ENCODE measurements around the gene EEFSEC. TPM values are rescaled to one million over a fixed set of nuclear protein-coding genes. Genes with fewer than 3 reads are reported as not detected.

EEFSEC gene
- total RNA-seq, 2 donors from 2014 or later: 3.4 to 20.3 TPM

DNA sequence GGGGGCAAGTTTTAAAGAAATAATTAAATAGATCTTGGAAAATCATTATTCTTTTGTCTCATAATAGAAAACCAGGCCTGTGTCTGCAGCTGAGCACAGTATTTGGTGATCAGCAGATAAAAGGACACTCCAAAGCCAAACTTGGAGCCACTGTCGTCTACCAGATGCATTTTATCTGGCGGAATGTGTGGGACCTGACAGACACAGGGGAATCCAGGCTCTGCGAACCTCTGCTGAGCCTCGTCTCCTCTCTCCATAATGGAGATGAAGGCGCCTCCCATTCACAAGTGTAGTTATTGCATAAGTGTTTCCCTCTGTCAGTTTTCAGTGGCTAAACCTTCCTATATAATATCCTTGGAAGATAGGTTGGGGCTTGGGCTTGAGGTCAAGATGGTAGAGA, 42.1 kb downstream of the EEFSEC start:
- ATAC-seq (no peak), DNase-seq (ENCODE audit: low spot score in 2 of 2) (no peak)
- Mint-ChIP-seq H3K9me3 (no peaks in the 10 kb centered on the region), H3K27ac (no peak overlapping the region), H3K36me3 (peaks cover 0 to 1% of the 10 kb centered on the region in 2 donors)

DNA sequence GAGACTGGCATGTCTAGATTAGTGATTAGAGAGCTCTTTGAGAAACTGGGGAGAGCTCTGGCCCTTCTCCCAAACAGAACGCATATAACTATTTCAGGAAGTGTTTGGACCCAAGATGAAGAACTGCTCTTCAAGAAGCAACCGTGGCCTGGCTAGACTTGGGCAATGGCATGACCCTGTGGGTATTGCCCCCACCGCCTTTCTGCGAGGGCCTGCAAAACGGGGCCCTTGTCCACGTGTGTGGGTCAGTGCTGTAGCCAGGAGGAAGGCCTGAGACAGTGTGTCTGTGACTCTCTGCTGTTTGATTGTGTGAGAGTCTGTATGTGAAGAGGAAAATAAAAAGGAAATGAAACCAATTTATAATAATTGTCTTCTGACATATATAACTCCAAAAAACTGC, 42.5 kb downstream of the EEFSEC start:
- H3K9me3 Mint-ChIP-seq: no peaks in the 10 kb centered on the region
- no peak overlapping the region for H3K27ac Mint-ChIP-seq
- peaks cover 0 to 4% of the 10 kb centered on the region in 2 donors for H3K36me3 Mint-ChIP-seq
- ATAC-seq: no peak
- DNase-seq (ENCODE audit: low spot score in 2 of 2): no peak

DNA sequence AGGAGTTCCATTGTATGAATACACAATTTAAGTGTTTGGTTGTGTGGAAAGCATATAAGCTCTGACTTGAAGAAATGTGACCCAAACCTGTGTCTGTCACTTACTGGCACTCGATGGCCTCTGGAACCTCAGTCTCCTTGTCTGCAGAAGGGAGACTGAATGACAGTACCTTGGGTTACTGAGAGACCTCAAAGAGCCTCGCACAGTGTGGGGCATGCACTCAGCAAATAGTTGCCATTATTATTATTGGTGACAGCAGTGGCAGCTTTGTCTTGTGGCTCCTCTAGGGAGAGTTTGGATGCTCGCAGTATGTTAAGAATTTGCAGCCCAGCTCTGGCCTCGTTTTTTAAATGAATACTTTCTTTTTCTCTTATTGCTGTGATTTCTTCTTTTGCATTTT, 43.4 kb downstream of the EEFSEC start:
- ATAC-seq (no peak), DNase-seq (ENCODE audit: low spot score in 2 of 2) (no peak)
- H3K27ac Mint-ChIP-seq: no peak overlapping the region
- peaks cover 0 to 4% of the 10 kb centered on the region in 2 donors for H3K36me3 Mint-ChIP-seq
- H3K9me3 Mint-ChIP-seq: no peaks in the 10 kb centered on the region

DNA sequence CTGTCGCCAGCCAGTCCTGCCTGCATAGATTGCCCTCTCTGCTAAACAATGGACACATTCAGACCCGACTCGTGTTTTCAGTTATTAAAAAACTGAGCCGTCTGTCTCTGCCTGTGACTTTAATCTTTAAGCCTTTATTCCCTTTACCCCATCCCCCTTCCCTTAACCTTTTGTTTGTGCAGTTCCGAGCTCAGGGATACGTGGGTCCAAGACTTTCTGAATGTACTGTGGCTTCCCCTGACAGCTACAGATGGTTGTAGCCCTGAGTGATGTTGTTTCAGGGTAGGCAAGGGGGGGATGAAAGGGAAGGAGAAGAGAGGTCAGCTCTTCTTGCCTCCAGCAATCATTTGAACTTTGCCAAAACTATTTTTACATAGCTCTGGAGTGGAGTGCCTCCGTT, 44.6 kb downstream of the EEFSEC start:
- DNase-seq (ENCODE audit: low spot score in 2 of 2): no peak
- H3K9me3 Mint-ChIP-seq: no peaks in the 10 kb centered on the region
- ATAC-seq: no peak
- peak overlapping the region in 1 of 2 donors; percentile 65 for H3K27ac Mint-ChIP-seq
- H3K36me3 Mint-ChIP-seq: peaks cover 0 to 4% of the 10 kb centered on the region in 2 donors

DNA sequence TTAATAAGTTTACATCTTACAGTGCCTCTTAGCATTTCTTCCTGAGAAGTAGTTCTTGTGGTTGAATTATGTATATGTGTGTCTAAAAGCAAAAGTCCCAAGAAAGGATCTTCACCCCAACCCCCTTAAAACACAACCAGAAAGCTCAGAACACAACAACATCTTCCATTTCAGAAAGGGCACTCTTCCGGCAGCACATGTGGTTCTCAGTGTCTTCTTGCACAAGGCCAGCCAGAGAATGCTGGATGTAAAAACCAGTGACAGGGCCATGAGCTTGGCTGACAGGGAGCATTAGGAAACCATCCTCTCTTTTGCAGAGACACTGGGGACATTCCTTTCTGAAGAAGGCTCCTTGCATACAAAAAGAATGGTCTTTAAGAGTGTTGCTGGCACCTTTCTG, 45.0 kb downstream of the EEFSEC start:
- peaks cover 0 to 8% of the 10 kb centered on the region in 2 donors for H3K36me3 Mint-ChIP-seq
- H3K27ac Mint-ChIP-seq: peak overlapping the region in 1 of 2 donors; percentile 65
- DNase-seq (ENCODE audit: low spot score in 2 of 2) (no peak), ATAC-seq (no peak)
- H3K9me3 Mint-ChIP-seq: no peaks in the 10 kb centered on the region

DNA sequence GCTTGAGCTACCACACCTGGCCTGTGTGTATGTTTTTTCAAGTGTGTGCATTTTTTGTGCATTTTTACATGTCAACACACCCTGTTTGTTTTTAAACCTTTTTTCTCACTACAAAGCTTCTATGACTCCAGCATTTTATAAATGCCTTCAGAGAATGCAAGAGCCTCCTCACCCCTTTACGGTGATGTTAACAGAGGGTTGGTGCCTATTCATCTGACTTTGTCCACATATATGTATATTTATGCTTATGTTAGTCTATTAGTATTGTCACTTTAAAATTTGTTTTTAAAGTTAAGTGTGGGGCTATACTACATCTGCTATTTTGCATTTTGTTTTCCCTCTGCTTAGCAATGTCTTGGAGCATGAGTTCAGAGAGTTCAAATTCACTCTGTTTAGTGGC, 45.8 kb downstream of the EEFSEC start:
- ATAC-seq: no peak
- H3K36me3 Mint-ChIP-seq: peaks cover 0 to 8% of the 10 kb centered on the region in 2 donors
- H3K27ac Mint-ChIP-seq: no peak overlapping the region
- H3K9me3 Mint-ChIP-seq: no peaks in the 10 kb centered on the region
- DNase-seq (ENCODE audit: low spot score in 2 of 2): no peak

DNA sequence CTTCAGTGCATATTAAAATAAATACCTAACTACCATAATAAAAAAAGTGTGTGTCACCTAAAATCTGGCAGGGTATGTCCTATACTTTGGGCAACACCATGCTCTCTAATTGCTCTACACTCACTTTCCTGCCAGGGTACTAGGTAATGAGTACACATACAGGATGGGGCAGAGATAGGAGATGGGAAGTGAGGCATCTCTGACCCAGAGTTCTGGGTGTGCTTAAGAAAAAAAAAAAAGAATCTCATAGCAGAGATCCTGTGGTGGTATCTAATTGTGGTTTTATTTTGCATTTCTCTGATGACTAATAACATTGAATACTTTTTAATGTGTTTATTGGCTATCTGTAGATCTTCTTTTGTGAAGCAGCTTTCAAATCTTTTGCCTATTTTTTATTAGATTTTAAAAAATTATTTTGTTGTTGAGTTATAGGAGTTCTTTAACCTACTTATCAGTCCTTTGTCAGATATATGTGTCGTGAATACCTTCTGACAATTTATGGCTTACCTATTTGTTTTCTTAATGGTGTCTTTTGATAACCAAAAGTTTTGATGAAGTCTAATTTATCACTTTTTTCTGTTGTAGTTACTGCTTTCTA, 48.0 kb downstream of the EEFSEC start:
- Mint-ChIP-seq H3K36me3 (peaks cover 0 to 8% of the 10 kb centered on the region in 2 donors), H3K27ac (no peak overlapping the region), H3K9me3 (no peaks in the 10 kb centered on the region)
- DNase-seq (ENCODE audit: low spot score in 2 of 2) (no peak), ATAC-seq (no peak)

DNA sequence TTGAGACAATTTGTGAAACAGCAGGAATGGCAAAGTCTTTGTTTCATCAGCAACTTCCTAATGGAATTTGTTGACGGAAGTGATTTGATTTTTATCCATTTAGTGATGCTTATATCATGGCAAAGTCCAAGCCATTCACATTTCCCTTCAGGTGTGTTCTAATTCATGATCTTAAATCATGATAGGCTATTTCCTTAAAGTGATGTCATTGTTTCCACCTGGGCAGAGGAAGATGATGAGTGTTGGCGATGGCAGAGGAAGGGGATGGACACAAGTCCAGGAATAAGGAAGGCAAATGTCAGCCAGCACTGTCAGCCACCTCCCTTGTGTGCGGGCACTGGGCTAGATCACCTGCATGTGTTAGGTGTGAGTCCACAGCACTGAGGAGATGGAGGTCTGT, 49.9 kb downstream of the EEFSEC start:
- H3K36me3 Mint-ChIP-seq: peaks cover 0 to 8% of the 10 kb centered on the region in 2 donors
- H3K27ac Mint-ChIP-seq: no peak overlapping the region
- DNase-seq (ENCODE audit: low spot score in 2 of 2) (no peak), ATAC-seq (no peak)
- H3K9me3 Mint-ChIP-seq: no peaks in the 10 kb centered on the region

DNA sequence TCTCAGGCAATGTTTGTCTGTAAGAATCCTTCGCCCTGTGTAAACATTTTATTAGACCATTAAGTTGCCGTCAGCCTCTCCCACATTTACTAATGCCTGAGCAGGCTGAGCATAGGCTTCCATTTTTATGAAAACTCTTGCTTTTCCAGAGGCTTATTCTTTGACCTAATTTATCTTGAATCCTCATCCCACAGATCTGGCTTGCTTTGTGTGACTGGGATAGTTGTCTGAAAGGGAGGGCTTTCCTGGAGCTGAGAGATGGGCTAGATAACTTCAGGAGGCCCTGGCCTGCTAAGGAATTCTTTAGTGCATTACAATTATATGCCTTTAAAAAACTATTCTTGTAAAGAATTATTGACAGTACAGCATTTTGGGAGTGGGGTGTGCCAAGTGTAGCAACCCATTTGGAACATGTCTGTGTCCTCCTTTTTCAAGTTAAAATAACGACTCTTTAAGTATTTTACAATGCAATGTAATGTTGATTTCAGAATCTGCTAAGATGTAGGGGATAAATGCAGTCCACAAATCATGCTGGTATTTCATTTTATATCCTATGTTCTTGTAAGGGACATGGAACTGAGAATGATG, 52.4 kb downstream of the EEFSEC start:
- no peak for DNase-seq (ENCODE audit: low spot score in 2 of 2)
- H3K27ac Mint-ChIP-seq: no peak overlapping the region
- H3K36me3 Mint-ChIP-seq: peaks cover 0 to 4% of the 10 kb centered on the region in 2 donors
- no peak for ATAC-seq
- H3K9me3 Mint-ChIP-seq: no peaks in the 10 kb centered on the region

DNA sequence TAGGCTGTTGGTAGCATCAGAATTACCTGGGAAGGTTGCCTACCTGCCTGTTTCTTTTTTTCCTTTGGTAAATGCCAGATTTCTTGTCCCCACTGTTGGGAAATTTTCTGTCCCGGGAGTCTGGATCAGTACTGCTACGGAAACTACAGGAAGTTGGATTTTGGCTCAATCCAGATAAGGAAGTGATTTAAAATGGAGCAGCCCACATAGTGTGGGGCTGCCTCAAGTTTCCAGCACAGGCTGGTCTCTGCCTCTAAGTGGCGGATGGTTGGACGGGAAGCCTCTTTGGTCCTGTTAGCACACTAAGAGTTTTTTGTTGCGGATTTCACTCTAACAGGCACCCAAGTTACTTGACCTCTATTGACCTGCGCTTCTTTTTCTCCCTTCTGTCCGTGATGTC, 54.7 kb downstream of the EEFSEC start:
- ATAC-seq (no peak), DNase-seq (ENCODE audit: low spot score in 2 of 2) (no peak)
- Mint-ChIP-seq H3K27ac (no peak overlapping the region), H3K36me3 (peaks cover 0 to 3% of the 10 kb centered on the region in 2 donors), H3K9me3 (no peaks in the 10 kb centered on the region)

DNA sequence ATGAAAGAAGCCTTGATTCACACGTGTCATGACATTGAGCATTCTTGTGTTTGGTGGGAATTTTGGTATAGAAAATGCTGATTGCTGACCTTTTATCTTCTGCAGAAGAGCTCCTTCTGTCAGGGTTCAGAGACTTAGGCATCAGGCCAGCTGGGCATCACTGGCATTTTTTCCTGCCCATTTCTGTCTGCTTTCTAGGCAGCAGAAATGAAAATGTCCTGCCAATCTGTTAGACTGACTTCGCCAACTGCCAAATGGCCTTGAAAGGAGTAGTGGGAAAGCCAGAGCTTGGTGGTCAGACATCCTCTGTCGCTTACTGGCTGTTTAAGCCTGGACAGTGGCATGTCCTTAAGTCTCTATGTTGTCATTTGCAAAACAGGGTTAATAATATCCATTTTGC, 57.4 kb downstream of the EEFSEC start:
- no peaks in the 10 kb centered on the region for H3K9me3 Mint-ChIP-seq
- no peak overlapping the region for H3K27ac Mint-ChIP-seq
- no peaks in the 10 kb centered on the region for H3K36me3 Mint-ChIP-seq
- ATAC-seq (no peak), DNase-seq (ENCODE audit: low spot score in 2 of 2) (no peak)

DNA sequence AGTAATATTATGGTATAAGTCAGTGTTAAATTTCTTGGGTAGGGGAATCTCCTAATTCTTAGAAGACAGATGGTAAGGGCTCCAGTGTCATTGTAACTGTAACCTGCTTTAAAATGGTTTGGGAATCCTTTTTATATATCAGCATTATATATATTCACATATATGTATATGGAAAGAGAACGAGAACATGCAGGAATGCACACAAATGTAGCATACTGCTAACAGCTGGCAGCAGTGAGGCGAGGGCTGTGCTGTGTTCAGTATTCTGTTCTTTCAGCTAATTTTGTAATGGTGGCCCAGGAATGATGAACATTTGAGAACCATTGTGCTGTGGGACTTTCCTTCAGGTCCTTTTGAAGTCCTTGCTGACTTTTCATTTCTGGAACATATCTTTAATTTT, 60.8 kb downstream of the EEFSEC start:
- DNase-seq (ENCODE audit: low spot score in 2 of 2) (no peak), ATAC-seq (no peak)
- H3K9me3 Mint-ChIP-seq: no peaks in the 10 kb centered on the region
- H3K36me3 Mint-ChIP-seq: peaks cover 0 to 7% of the 10 kb centered on the region in 2 donors
- no peak overlapping the region for H3K27ac Mint-ChIP-seq

DNA sequence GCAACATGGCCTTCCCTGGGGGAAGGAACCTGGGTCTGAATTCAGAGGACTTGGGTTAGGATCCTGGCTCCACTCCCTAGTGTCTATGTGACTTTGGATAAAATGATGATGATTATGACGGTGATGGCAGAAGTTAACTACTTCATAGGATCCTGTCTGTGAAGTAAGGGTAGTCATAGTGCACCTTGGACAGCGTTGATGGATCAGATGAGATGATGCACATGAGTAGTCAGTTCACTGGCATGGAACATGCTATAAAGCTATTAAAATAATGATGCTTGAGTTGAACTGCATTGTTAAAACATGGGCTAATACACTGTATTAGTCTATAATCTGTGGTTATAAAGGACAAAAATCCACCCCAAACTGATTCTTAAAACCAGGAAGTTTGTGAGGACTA, 62.0 kb downstream of the EEFSEC start:
- Mint-ChIP-seq H3K9me3 (peaks cover 0 to 5% of the 10 kb centered on the region in 2 donors), H3K36me3 (peaks cover 8 to 16% of the 10 kb centered on the region in 2 donors), H3K27ac (no peak overlapping the region)
- ATAC-seq: no peak
- DNase-seq (ENCODE audit: low spot score in 2 of 2): no peak

DNA sequence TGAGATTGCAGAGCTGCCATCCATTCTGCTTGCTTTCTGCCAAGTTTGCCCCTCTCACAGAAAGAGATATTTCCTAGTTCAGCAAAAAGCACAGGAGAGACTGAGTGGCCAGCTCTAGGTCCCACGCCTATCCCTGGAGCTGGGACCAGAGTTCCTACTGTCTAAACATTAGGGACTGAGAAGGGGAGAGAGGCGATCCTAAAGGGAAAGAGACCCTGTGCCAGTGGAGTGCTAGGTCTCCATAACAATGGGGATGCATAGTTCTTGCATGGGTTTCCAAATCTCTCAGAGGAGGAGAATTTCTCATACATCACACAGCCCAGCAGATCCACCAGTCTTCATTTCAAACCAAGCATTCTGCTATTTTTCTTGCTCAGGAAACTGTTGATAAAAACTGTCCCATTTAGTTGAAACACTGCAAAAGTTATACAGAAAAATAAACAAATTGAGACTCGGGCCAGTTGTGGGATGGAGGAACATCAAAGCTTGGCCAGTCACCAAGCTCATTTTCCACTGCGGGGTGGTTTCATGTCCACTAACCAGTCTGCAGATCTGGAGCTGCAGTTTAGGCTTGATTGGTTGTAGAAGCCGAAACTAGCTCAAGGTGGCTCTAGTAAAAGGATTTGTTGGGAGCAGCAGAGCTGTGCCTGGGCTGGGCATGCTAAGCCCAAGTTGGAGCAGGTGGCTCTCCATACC, 62.7 kb downstream of the EEFSEC start:
- H3K27ac Mint-ChIP-seq: no peak overlapping the region
- no peak for ATAC-seq
- no peak for DNase-seq (ENCODE audit: low spot score in 2 of 2)
- H3K9me3 Mint-ChIP-seq: peaks cover 2 to 7% of the 10 kb centered on the region in 2 donors
- H3K36me3 Mint-ChIP-seq: peaks cover 15 to 23% of the 10 kb centered on the region in 2 donors

DNA sequence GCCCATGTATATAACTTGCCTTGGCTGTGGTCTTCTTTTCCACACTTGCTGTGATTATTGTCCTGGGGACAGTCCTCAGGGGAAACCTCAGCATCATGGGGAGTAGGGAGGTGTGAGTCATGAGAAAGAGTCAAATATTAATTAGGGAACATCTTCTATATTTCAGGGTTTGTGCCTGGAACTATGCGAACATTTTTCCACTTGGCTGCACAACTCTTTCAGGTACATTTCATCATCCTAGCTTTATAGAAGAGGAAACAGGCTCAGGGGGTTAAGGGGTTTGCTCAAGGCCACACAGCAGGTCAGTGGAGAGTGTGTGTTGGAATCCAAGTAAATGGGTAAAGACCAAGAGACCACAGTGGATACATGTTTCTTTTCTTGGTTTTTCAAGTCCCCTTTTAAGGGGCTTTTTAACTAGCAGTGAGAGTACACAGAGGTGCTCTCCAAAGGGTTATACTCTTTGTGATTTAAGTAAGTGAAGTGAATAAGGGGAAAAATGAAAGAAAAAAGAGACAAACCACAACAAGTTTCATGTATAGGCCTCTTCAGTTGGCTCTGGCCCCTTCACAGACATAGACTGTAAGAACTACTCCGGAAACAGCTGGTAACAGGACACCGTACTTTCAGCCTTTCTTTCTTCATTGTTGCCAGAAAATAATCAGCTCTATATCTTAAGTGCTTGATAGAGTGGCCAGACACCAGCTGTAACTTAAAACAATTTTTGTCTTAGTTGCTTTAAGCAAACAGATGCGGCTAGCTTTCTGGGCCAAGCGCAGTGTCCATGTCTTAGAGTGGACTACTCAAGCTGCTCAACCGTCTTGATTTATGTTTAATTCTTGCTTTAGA, 64.6 kb downstream of the EEFSEC start:
- Mint-ChIP-seq H3K9me3 (peaks cover 4 to 14% of the 10 kb centered on the region in 2 donors), H3K36me3 (peaks cover 20 to 36% of the 10 kb centered on the region in 2 donors), H3K27ac (peak overlapping the region; percentile 80 to 81)
- ATAC-seq (peak; percentile 34 to 73), DNase-seq (ENCODE audit: low spot score in 2 of 2) (no peak)

DNA sequence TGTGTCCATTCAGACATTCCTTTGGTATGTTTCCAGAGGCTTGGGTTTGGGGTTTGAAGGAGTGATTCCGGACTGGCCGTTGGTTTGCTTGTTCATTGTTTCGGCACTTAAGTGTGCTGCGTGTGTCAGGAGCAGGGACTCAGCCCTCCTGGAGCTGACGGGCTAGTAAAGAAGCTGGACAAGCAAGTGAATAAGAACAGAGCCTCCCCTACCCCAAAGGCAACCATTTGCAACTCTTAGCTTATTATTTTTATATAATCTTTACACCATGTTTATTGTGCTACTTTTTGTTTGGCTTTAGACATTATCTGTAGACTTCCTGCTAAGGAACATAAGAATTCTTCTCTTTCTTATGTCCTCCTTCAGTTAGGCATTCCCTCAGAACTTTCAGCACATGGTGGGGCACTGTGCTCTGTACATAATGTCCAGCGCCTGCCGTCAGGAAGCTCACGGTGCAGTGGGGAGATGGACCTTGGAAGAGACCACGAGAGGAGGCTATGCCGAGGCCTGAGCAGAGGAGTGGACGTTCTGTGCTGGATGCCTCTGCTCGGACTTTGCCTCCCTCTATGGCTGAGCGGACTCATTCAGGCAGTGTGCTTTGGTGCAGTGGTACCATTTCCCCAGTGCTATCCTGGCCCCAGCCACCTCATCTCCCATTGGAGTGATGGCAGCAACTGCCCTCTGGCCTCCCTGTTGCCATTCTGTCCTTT, 65.4 kb downstream of the EEFSEC start:
- ATAC-seq: no peak
- H3K27ac Mint-ChIP-seq: peak overlapping the region in 1 of 2 donors; percentile 80
- H3K9me3 Mint-ChIP-seq: peaks cover 4 to 14% of the 10 kb centered on the region in 2 donors
- H3K36me3 Mint-ChIP-seq: peaks cover 20 to 42% of the 10 kb centered on the region in 2 donors
- DNase-seq (ENCODE audit: low spot score in 2 of 2): no peak

Data from activated naive CD4-positive, alpha-beta T cell treated with anti-CD3 and anti-CD28 coated beads, Interleukin-2, amount 50 U/mL, for 72 hours (primary cell).